ENCODE data around the gene MPDZ. TPM values are rescaled to one million over a fixed set of nuclear protein-coding genes. Genes with fewer than 3 reads are reported as not detected.
A peak's percentile ranks its signal among the peaks of the same experiment; 100 is the strongest.

MPDZ gene
- total RNA-seq, 4 donors from 2014 or later, result 34.2 to 53.9 (median 45.1) TPM

GRCh38 chr9:13215791-13216554 is 63.5 kb downstream of the MPDZ start:
- intact Hi-C loops (cut with DNase I), result no loop called here

GRCh38 chr9:13213998-13214397 is 65.5 kb downstream of the MPDZ start:
- Histone ChIP-seq H3K27ac (no peak overlapping the region), H3K4me3 (replicated peaks in 1 of 3) (no peak overlapping the region), H3K27me3 (no peaks in the 10 kb centered on the region), H3K36me3 (no peaks in the 10 kb centered on the region), H3K9me3 (no peaks in the 10 kb centered on the region), H3K4me1 (peaks cover 0 to 1% of the 10 kb centered on the region in 2 donors)
- no peak for TF ChIP-seq CTCF (IDR thresholded peaks at IDR 0.05)
- TF ChIP-seq POLR2A (IDR thresholded peaks at IDR 0.05), result no peak
- intact Hi-C loops (cut with DNase I), result no loop called here
- no peak for DNase-seq
- WGBS, 2 donors, result 96 to 99% methylated on average over 2 of the region's 2 CpGs

More at GRCh38 chr9:13215791-13216554, 63.5 kb downstream of the MPDZ start:
- Histone ChIP-seq H3K36me3 (peaks cover 0 to 4% of the 10 kb centered on the region in 2 donors), H3K4me1 (no peaks in the 10 kb centered on the region), H3K4me3 (replicated peaks in 1 of 3) (no peak overlapping the region), H3K27ac (no peak overlapping the region), H3K9me3 (no peaks in the 10 kb centered on the region), H3K27me3 (no peaks in the 10 kb centered on the region)
- 89 to 92% methylated on average over 5 of the region's 5 CpGs for WGBS, 2 donors
- DNase-seq, result no peak
- TF ChIP-seq CTCF (IDR thresholded peaks at IDR 0.05) (no peak), POLR2A (IDR thresholded peaks at IDR 0.05) (no peak)

GRCh38 chr9:13213337-13213736 is 66.2 kb downstream of the MPDZ start:
- intact Hi-C loops (cut with DNase I), result no loop called here
- Histone ChIP-seq H3K4me1 (peaks cover 0 to 7% of the 10 kb centered on the region in 2 donors), H3K27me3 (no peaks in the 10 kb centered on the region), H3K36me3 (no peaks in the 10 kb centered on the region), H3K27ac (no peak overlapping the region), H3K9me3 (no peaks in the 10 kb centered on the region), H3K4me3 (replicated peaks in 1 of 3) (no peak overlapping the region)
- TF ChIP-seq CTCF (IDR thresholded peaks at IDR 0.05) (peak in 3 of 6 experiments; percentile 36 to 66 (median 44)), POLR2A (IDR thresholded peaks at IDR 0.05) (no peak)
- 94 to 95% methylated on average over 1 of the region's 1 CpG for WGBS, 2 donors
- no peak for DNase-seq

- Histone ChIP-seq H3K4me3 (replicated peaks in 1 of 3) (no peak overlapping the region), H3K27me3 (no peaks in the 10 kb centered on the region), H3K36me3 (no peaks in the 10 kb centered on the region), H3K4me1 (peaks cover 0 to 7% of the 10 kb centered on the region in 2 donors), H3K27ac (no peak overlapping the region), H3K9me3 (no peaks in the 10 kb centered on the region)
- intact Hi-C loops (cut with DNase I), result no loop called here
- no peak for TF ChIP-seq CTCF (IDR thresholded peaks at IDR 0.05)
- no peak for TF ChIP-seq POLR2A (IDR thresholded peaks at IDR 0.05)
- 97 to 98% methylated on average over 1 of the region's 1 CpG for WGBS, 2 donors
- no peak for DNase-seq
Measured at GRCh38 chr9:13210306-13210705, 69.2 kb downstream of the MPDZ start.

- no peak overlapping the region for H3K27ac ChIP-seq
- no peak for DNase-seq
- H3K4me3 ChIP-seq (replicated peaks in 1 of 3), result no peak overlapping the region
- 64 to 73% methylated on average over 3 of the region's 3 CpGs for WGBS, 2 donors
- H3K9me3 ChIP-seq, result no peaks in the 10 kb centered on the region
- peaks cover 0 to 7% of the 10 kb centered on the region in 2 donors for H3K4me1 ChIP-seq
- TF ChIP-seq CTCF (IDR thresholded peaks at IDR 0.05), result no peak
- TF ChIP-seq POLR2A (IDR thresholded peaks at IDR 0.05), result no peak
- H3K27me3 ChIP-seq, result no peaks in the 10 kb centered on the region
- peaks cover 0 to 2% of the 10 kb centered on the region in 2 donors for H3K36me3 ChIP-seq
- intact Hi-C loops (cut with DNase I), result no loop called here
Measured at GRCh38 chr9:13209498-13209897, 70.0 kb downstream of the MPDZ start.

Measured in thyroid gland (tissue), 4 donors.